HepG2 (cell line): ENCODE results near the gene ALKBH4. TPM values are rescaled to one million over a fixed set of nuclear protein-coding genes. Genes with fewer than 3 reads are reported as not detected.

ENCODE experiments used
- ATAC-seq: fragments of 200-7000 bp; cut with Tn5 transposase; 3 replicates; pipeline ENCODE4 v1.9.1; 2020; ENCODE audit warnings: mild to moderate bottlenecking, moderate library complexity
- BruUV-seq: library from RNA; stranded (reverse); fragments of 400-500 nt; replicated peaks from 2 replicates; lab custom pipeline; 2021; lab: Mats Ljungman, UMichigan
- CTCF ChIA-PET: fragments of 300-600 bp; formaldehyde crosslinking; extraction: SDS; loops from one replicate; lab custom pipeline; 2021; ENCODE audit warnings: low total read pairs, inconsistent platforms, low intra/inter-chr PET ratio; lab: Yijun Ruan, JAX
- POLR2A ChIA-PET: fragments of 350-600 bp; sonication (Branson Sonifier 250); formaldehyde crosslinking; loops from one replicate; lab custom pipeline; 2020; ENCODE audit warnings: antibody characterized with exemption, inconsistent platforms; lab: Yijun Ruan, JAX
- DNase-seq: peaks from one replicate; pipeline ENCODE4 v3.0.0-alpha.2; 2015; ENCODE audit warnings: low spot score
- FAIRE-seq: peaks from 3 replicates; lab custom pipeline; 2011; peaks lifted over from hg19 to GRCh38; lab: Jason Lieb, UNC
- H2AFZ ChIP-seq: one replicate; pipeline ENCODE4 v1.6.1; 2011; ENCODE audit warnings: low read length, inconsistent platforms
- H3K27ac ChIP-seq: fragments of 300-600 bp; 3 replicates; pipeline ENCODE4 v1.8.0; 2011; ENCODE audit warnings: mixed run types, mild to moderate bottlenecking, mixed read lengths, low read length, inconsistent platforms; ENCODE audit not compliant: insufficient read depth; ENCODE audit errors: extremely low read length
- H3K27me3 ChIP-seq, 2 experiments: fragments of 200-600 bp in 1 of 2; 2 replicates in 1 of 2; 3 replicates in 1 of 2; pipeline versions ENCODE4 v1.6.0 to v1.8.0; 2011; ENCODE audit warnings: low read length in 2 of 2, mild to moderate bottlenecking in 2 of 2, moderate library complexity in 2 of 2, inconsistent platforms in 1 of 2; ENCODE audit not compliant: insufficient read depth in 2 of 2, control insufficient read depth in 1 of 2
- H3K36me3 ChIP-seq, 2 experiments: fragments of 200-600 bp in 1 of 2; replicated peaks in 1 of 2; 2 replicates in 1 of 2; 3 replicates in 1 of 2; pipeline versions ENCODE4 v1.5.1 to v1.8.0; 2011; ENCODE audit warnings: low read length in 2 of 2, inconsistent platforms in 1 of 2; ENCODE audit not compliant: insufficient read depth in 2 of 2, control insufficient read depth in 1 of 2
- H3K4me1 ChIP-seq: 2 replicates; pipeline ENCODE4 v1.5.1; 2012; ENCODE audit warnings: low read length, inconsistent platforms; ENCODE audit not compliant: insufficient read depth
- H3K4me2 ChIP-seq: 2 replicates; pipeline ENCODE4 v1.6.0; 2011; ENCODE audit warnings: low read depth, low read length, inconsistent platforms
- H3K4me3 ChIP-seq, 3 experiments: fragments of 200-600 bp in 1 of 3; sonication (generic), shearing (Covaris generic) in 1 of 3; replicated peaks in 1 of 3; 2 replicates each; pipeline ENCODE4 v1.5.1; 2011 to 2016; ENCODE audit warnings: low read length in 3 of 3, inconsistent platforms in 2 of 3, low read depth in 2 of 3, mild to moderate bottlenecking in 2 of 3, control low read depth in 1 of 3, mixed read lengths in 1 of 3; ENCODE audit not compliant: insufficient read depth in 1 of 3
- H3K79me2 ChIP-seq: one replicate; pipeline ENCODE4 v1.6.1; 2011; ENCODE audit warnings: low read length, inconsistent platforms; ENCODE audit not compliant: insufficient read depth
- H3K9ac ChIP-seq: 2 replicates; pipeline ENCODE4 v1.6.0; 2011; ENCODE audit warnings: mild to moderate bottlenecking, low read depth, low read length, inconsistent platforms; ENCODE audit not compliant: insufficient read depth
- H3K9me3 ChIP-seq: 2 replicates; pipeline ENCODE4 v1.5.1; 2012; ENCODE audit warnings: mild to moderate bottlenecking, low read length
- H4K20me1 ChIP-seq: 2 replicates; pipeline ENCODE4 v1.6.0; 2011; ENCODE audit warnings: inconsistent platforms, mild to moderate bottlenecking, low read length, moderate library complexity; ENCODE audit not compliant: insufficient read depth
- DMAP1 ChIP-seq: IDR thresholded peaks from 2 replicates; pipeline ENCODE4 v1.6.1; 2016
- ELF3 ChIP-seq: IDR thresholded peaks from 2 replicates; pipeline ENCODE4 v1.6.1; 2016; ENCODE audit warnings: missing genetic modification reagents, missing compliant biosample characterization
- GABPB1 ChIP-seq: IDR thresholded peaks from 2 replicates; pipeline ENCODE4 v1.6.1; 2016; ENCODE audit warnings: mild to moderate bottlenecking, missing genetic modification reagents, moderate library complexity, missing compliant biosample characterization
- HMG20A ChIP-seq: IDR thresholded peaks from 2 replicates; pipeline ENCODE4 v1.6.1; 2016; ENCODE audit warnings: borderline replicate concordance
- HNRNPH1 ChIP-seq: fragments of 200-400 bp; formaldehyde crosslinking; optimal IDR thresholded peaks from 2 replicates; pipeline ENCODE3; 2017; ENCODE audit warnings: mild to moderate bottlenecking, low read depth, low read length
- KLF15 ChIP-seq: sonication (generic); formaldehyde crosslinking; IDR thresholded peaks from 2 replicates; pipeline ENCODE4 v1.8.1; 2023; ENCODE audit warnings: borderline replicate concordance, mild to moderate bottlenecking, inconsistent platforms, missing genetic modification reagents, mixed read lengths
- NFE2L1 ChIP-seq: sonication (generic); formaldehyde crosslinking; IDR thresholded peaks from 2 replicates; pipeline ENCODE4 v1.4.0; 2020; ENCODE audit warnings: missing genetic modification reagents, mild to moderate bottlenecking, borderline replicate concordance
- NFYC ChIP-seq: IDR thresholded peaks from 2 replicates; pipeline ENCODE4 v1.6.1; 2016; ENCODE audit warnings: missing genetic modification reagents, missing compliant biosample characterization
- PAF1 ChIP-seq: IDR thresholded peaks from 2 replicates; pipeline ENCODE4 v1.6.1; 2016; ENCODE audit warnings: missing genetic modification reagents, missing compliant biosample characterization
- RFXANK ChIP-seq: IDR thresholded peaks from 2 replicates; pipeline ENCODE4 v1.6.1; 2016
- TP53 ChIP-seq: sonication (generic); formaldehyde crosslinking; conservative IDR thresholded peaks from 2 replicates; pipeline ENCODE4 v1.4.0; 2020; ENCODE audit warnings: missing genetic modification reagents
- ZNF205 ChIP-seq: IDR thresholded peaks from 2 replicates; pipeline ENCODE4 v1.6.1; 2018; ENCODE audit warnings: missing biosample characterization, missing genetic modification reagents
- ZNF274 ChIP-seq: sonication (generic); formaldehyde crosslinking; IDR thresholded peaks from 2 replicates; pipeline ENCODE4 v1.5.1; 2020; ENCODE audit warnings: mild to moderate bottlenecking, missing genetic modification reagents
- ZNF282 ChIP-seq: fragments of 450-650 bp; IDR thresholded peaks from 2 replicates; pipeline ENCODE4 v1.6.1; 2018; ENCODE audit not compliant: partially characterized antibody
- WGBS: methylation state at CpG from one replicate; pipeline ENCODE4 v1.1.6; 2017; ENCODE audit warnings: low lambda C conversion rate; 5-methylcytosine and 5-hydroxymethylcytosine counted together
- in situ Hi-C: cut with HindIII; loops from 2 replicates; pipeline ENCODE4 v1.10.0; 2017; ENCODE audit warnings: low pct_unique_long_range_greater_than_20kb; ENCODE audit not compliant: extremely low pct_ligation_motif_present
- intact Hi-C: fragments of 100-400 bp; cut with micrococcal nuclease; formaldehyde crosslinking; loops from one replicate; pipeline ENCODE4 v1.10.0; 2022; ENCODE audit not compliant: unreplicated experiment
- polyA plus RNA-seq, 8 experiments: library from polyadenylated mRNA; depleted of rRNA in 3 of 8; stranded (reverse) in 7 of 8; unstranded in 1 of 8; fragments of >200 nt; fragmentation: Illumina TruSeq in 4 of 8; extraction: Trizol in 4 of 8; gene quantifications; 2 replicates each; pipeline versions ENCODE4 v1.2.1 to v1.2.3, GENCODE V29; 2011 to 2016; ENCODE audit warnings: low read depth in 4 of 8, missing spikeins in 1 of 8, mixed read lengths in 1 of 8; ENCODE audit not compliant: insufficient read depth in 1 of 8
- total RNA-seq, 5 experiments: library from RNA; depleted of rRNA; stranded (reverse); fragments of >200 nt; fragmentation: Illumina TruSeq; extraction: Trizol; gene quantifications; 2 replicates each; pipeline ENCODE4 v1.2.3, GENCODE V29; 2016; ENCODE audit warnings: low read depth in 1 of 5
- TF ChIP-seq, protein P1 (sequence below): IDR thresholded peaks from 2 replicates; pipeline ENCODE4 v1.6.1; 2016; ENCODE audit warnings: low read depth
- TF ChIP-seq, protein P2 (sequence below): sonication (generic); formaldehyde crosslinking; IDR thresholded peaks from 2 replicates; pipeline ENCODE4 v1.5.1; 2020; ENCODE audit warnings: mild to moderate bottlenecking, missing genetic modification reagents, moderate library complexity
- TF ChIP-seq, protein P3 (sequence below): sonication (generic); formaldehyde crosslinking; IDR thresholded peaks from 2 replicates; pipeline ENCODE4 v1.4.0; 2020; ENCODE audit warnings: missing genetic modification reagents
- TF ChIP-seq, protein P4 (sequence below): sonication (generic); formaldehyde crosslinking; IDR thresholded peaks from 2 replicates; pipeline ENCODE4 v1.8.1; 2023; ENCODE audit warnings: missing genetic modification reagents, mild to moderate bottlenecking, borderline replicate concordance

Gene ALKBH4
- total and polyA plus RNA-seq, 2 of the 13 experiments (the other 11 are each of a cell fraction or from before 2014, with no cell fraction given): 2.6 to 8.8 TPM

DNA sequence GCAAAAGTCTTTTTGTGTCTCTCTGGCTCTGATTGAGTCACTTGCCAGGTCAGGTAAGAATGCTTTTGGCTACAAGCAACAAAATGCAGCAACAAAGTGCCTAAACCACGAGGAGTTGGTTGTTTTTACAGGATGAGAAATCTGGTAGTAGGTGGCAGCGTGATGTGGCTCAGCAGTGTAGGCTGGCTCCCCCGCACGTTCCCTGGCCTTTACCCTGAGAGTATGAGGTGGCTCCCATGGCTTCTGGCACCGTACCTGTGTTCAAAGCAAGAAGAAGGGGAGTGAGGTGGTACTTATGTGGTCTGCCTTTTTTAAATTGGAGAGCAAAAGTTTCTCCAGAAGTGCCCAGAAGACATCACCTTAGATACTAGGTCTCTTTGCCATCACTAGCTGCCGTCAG is 56.8 kb downstream of the ALKBH4 start:
- peaks cover 31 to 82% of the 10 kb centered on the region in 2 experiments for H3K36me3 ChIP-seq
- peaks cover 14% of the 10 kb centered on the region; the same call in 1 of the 2 replicates for H3K4me1 ChIP-seq
- ChIA-PET CTCF (no interaction called here), POLR2A (no interaction called here)
- 99% methylated on average over 6 of the region's 6 CpGs for WGBS
- H4K20me1 ChIP-seq: peaks cover 16% of the 10 kb centered on the region; the same call in 1 of the 2 replicates
- H3K9ac ChIP-seq: no peak overlapping the region
- no peak overlapping the region for H2AFZ ChIP-seq
- TF ChIP-seq ZNF282: no peak
- TF ChIP-seq, protein P1, sequence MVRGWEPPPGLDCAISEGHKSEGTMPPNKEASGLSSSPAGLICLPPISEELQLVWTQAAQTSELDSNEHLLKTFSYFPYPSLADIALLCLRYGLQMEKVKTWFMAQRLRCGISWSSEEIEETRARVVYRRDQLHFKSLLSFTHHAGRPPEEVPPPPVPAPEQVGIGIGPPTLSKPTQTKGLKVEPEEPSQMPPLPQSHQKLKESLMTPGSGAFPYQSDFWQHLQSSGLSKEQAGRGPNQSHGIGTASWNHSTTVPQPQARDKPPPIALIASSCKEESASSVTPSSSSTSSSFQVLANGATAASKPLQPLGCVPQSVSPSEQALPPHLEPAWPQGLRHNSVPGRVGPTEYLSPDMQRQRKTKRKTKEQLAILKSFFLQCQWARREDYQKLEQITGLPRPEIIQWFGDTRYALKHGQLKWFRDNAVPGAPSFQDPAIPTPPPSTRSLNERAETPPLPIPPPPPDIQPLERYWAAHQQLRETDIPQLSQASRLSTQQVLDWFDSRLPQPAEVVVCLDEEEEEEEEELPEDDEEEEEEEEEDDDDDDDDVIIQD (CRISPR knock-in tag): no peak
- TF ChIP-seq KLF15: no peak
- TF ChIP-seq GABPB1 (CRISPR knock-in tag): no peak
- TF ChIP-seq, protein P2, sequence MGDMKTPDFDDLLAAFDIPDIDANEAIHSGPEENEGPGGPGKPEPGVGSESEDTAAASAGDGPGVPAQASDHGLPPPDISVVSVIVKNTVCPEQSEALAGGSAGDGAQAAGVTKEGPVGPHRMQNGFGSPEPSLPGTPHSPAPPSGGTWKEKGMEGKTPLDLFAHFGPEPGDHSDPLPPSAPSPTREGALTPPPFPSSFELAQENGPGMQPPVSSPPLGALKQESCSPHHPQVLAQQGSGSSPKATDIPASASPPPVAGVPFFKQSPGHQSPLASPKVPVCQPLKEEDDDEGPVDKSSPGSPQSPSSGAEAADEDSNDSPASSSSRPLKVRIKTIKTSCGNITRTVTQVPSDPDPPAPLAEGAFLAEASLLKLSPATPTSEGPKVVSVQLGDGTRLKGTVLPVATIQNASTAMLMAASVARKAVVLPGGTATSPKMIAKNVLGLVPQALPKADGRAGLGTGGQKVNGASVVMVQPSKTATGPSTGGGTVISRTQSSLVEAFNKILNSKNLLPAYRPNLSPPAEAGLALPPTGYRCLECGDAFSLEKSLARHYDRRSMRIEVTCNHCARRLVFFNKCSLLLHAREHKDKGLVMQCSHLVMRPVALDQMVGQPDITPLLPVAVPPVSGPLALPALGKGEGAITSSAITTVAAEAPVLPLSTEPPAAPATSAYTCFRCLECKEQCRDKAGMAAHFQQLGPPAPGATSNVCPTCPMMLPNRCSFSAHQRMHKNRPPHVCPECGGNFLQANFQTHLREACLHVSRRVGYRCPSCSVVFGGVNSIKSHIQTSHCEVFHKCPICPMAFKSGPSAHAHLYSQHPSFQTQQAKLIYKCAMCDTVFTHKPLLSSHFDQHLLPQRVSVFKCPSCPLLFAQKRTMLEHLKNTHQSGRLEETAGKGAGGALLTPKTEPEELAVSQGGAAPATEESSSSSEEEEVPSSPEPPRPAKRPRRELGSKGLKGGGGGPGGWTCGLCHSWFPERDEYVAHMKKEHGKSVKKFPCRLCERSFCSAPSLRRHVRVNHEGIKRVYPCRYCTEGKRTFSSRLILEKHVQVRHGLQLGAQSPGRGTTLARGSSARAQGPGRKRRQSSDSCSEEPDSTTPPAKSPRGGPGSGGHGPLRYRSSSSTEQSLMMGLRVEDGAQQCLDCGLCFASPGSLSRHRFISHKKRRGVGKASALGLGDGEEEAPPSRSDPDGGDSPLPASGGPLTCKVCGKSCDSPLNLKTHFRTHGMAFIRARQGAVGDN (CRISPR knock-in tag): no peak
- no peak for TF ChIP-seq DMAP1
- no peak for TF ChIP-seq HMG20A
- TF ChIP-seq, protein P3, sequence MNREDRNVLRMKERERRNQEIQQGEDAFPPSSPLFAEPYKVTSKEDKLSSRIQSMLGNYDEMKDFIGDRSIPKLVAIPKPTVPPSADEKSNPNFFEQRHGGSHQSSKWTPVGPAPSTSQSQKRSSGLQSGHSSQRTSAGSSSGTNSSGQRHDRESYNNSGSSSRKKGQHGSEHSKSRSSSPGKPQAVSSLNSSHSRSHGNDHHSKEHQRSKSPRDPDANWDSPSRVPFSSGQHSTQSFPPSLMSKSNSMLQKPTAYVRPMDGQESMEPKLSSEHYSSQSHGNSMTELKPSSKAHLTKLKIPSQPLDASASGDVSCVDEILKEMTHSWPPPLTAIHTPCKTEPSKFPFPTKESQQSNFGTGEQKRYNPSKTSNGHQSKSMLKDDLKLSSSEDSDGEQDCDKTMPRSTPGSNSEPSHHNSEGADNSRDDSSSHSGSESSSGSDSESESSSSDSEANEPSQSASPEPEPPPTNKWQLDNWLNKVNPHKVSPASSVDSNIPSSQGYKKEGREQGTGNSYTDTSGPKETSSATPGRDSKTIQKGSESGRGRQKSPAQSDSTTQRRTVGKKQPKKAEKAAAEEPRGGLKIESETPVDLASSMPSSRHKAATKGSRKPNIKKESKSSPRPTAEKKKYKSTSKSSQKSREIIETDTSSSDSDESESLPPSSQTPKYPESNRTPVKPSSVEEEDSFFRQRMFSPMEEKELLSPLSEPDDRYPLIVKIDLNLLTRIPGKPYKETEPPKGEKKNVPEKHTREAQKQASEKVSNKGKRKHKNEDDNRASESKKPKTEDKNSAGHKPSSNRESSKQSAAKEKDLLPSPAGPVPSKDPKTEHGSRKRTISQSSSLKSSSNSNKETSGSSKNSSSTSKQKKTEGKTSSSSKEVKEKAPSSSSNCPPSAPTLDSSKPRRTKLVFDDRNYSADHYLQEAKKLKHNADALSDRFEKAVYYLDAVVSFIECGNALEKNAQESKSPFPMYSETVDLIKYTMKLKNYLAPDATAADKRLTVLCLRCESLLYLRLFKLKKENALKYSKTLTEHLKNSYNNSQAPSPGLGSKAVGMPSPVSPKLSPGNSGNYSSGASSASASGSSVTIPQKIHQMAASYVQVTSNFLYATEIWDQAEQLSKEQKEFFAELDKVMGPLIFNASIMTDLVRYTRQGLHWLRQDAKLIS: no peak
- TF ChIP-seq RFXANK: no peak
- TF ChIP-seq ZNF274: no peak
- TF ChIP-seq TP53: no peak
- no peak for TF ChIP-seq NFYC (CRISPR knock-in tag)
- no peak for TF ChIP-seq HNRNPH1
- TF ChIP-seq, protein P4, sequence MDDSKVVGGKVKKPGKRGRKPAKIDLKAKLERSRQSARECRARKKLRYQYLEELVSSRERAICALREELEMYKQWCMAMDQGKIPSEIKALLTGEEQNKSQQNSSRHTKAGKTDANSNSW (CRISPR knock-in tag): no peak
- TF ChIP-seq ZNF205: no peak
- TF ChIP-seq NFE2L1 (CRISPR knock-in tag): no peak
- no peak for TF ChIP-seq ELF3 (CRISPR knock-in tag)
- no peak for TF ChIP-seq PAF1
- ATAC-seq (no peak), FAIRE-seq (no peak), DNase-seq (no peak)
- H3K27me3 ChIP-seq: no peaks in the 10 kb centered on the region
- BruUV-seq: no TSS peak
- intact Hi-C loops: no loop called here
- H3K4me2 ChIP-seq: no peak overlapping the region
- no peak overlapping the region for H3K4me3 ChIP-seq
- H3K27ac ChIP-seq: no peak overlapping the region
- H3K9me3 ChIP-seq: no peaks in the 10 kb centered on the region
- in situ Hi-C loops: no loop called here
- H3K79me2 ChIP-seq: no peaks in the 10 kb centered on the region
